Natural killer cell (primary cell): ENCODE data around the gene SLC35E1. TPM values are rescaled to one million over a fixed set of nuclear protein-coding genes. Genes with fewer than 3 reads are reported as not detected.

Experiments used
- ATAC-seq, 3 donors: fragments of 150-1000 bp in 2 of 3; fragments of 200-7000 bp in 1 of 3; cut with Tn5 transposase; 1 replicate in 1 of 3; 2 replicates in 2 of 3; pipeline ENCODE4 v1.10.0; 2021; ENCODE audit warnings: mild to moderate bottlenecking in 2 of 3, moderate library complexity in 2 of 3
- DNase-seq, 2 donors: peaks; one replicate each; pipeline versions ENCODE4 v3.0.0 to v3.0.0-alpha.2; 2013 to 2021; ENCODE audit warnings: mixed read lengths in 1 of 2
- H3K27ac ChIP-seq: one replicate; pipeline ENCODE4 v1.5.1; 2013; ENCODE audit warnings: mild to moderate bottlenecking, low read length
- H3K27me3 ChIP-seq: one replicate; pipeline ENCODE4 v1.6.1; 2013; ENCODE audit warnings: low read length; ENCODE audit not compliant: control insufficient read depth, insufficient read depth
- H3K36me3 ChIP-seq: one replicate; pipeline ENCODE4 v1.6.1; 2013; ENCODE audit warnings: low read length; ENCODE audit not compliant: control insufficient read depth, insufficient read depth
- H3K4me1 ChIP-seq: one replicate; pipeline ENCODE4 v1.6.1; 2013; ENCODE audit warnings: low read length; ENCODE audit not compliant: control insufficient read depth, insufficient read depth
- H3K4me3 ChIP-seq: one replicate; pipeline ENCODE4 v1.5.1; 2013; ENCODE audit warnings: low read length
- H3K9me3 ChIP-seq: one replicate; pipeline ENCODE4 v1.6.1; 2013; ENCODE audit warnings: low read length; ENCODE audit not compliant: control insufficient read depth, insufficient read depth
- H3K27ac Mint-ChIP-seq, 2 donors: one replicate each; pipeline ENCODE4 v1.8.0; 2022; ENCODE audit warnings: mild to moderate bottlenecking in 2 of 2, mixed read lengths in 2 of 2, moderate library complexity in 1 of 2
- H3K27me3 Mint-ChIP-seq, 2 donors: one replicate each; pipeline ENCODE4 v1.8.0; 2022; ENCODE audit warnings: low read depth in 2 of 2, mixed read lengths in 2 of 2
- H3K36me3 Mint-ChIP-seq: one replicate; pipeline ENCODE4 v1.8.0; 2022; ENCODE audit warnings: mixed read lengths
- H3K4me1 Mint-ChIP-seq, 2 donors: one replicate each; pipeline ENCODE4 v1.8.0; 2022; ENCODE audit warnings: mixed read lengths in 2 of 2
- H3K4me3 Mint-ChIP-seq: one replicate; pipeline ENCODE4 v1.8.0; 2022; ENCODE audit warnings: mild to moderate bottlenecking, moderate library complexity, mixed read lengths
- H3K9me3 Mint-ChIP-seq, 2 donors: one replicate each; pipeline ENCODE4 v1.8.0; 2022; ENCODE audit warnings: mixed read lengths in 2 of 2
- WGBS: methylation state at CpG from one replicate; pipeline ENCODE4 v1.1.7; 2013; ENCODE audit warnings: missing lambda C conversion rate; ENCODE audit not compliant: insufficient coverage; 5-methylcytosine and 5-hydroxymethylcytosine counted together
- intact Hi-C: fragments of 100-400 bp; cut with micrococcal nuclease; formaldehyde crosslinking; loops from one replicate; pipeline ENCODE4 v1.14.2; 2022
- total RNA-seq, 4 donors: library from RNA; stranded (reverse); fragments of 120-200 nt in 1 of 4; gene quantifications; one replicate each; pipeline versions ENCODE4 v1.2.3 to v1.2.4, GENCODE V29; 2013 to 2022
- TF ChIP-seq, protein P1 (sequence below): fragments of 200-600 bp; IDR thresholded peaks from one replicate; pipeline ENCODE4 v1.8.0; 2022; ENCODE audit warnings: antibody characterized with exemption

Gene SLC35E1
- total RNA-seq, 3 donors from 2014 or later (not counting 1 experiment from before 2014, with no cell fraction given) = 53.2 to 55.5 (median 54.2) TPM

DNA sequence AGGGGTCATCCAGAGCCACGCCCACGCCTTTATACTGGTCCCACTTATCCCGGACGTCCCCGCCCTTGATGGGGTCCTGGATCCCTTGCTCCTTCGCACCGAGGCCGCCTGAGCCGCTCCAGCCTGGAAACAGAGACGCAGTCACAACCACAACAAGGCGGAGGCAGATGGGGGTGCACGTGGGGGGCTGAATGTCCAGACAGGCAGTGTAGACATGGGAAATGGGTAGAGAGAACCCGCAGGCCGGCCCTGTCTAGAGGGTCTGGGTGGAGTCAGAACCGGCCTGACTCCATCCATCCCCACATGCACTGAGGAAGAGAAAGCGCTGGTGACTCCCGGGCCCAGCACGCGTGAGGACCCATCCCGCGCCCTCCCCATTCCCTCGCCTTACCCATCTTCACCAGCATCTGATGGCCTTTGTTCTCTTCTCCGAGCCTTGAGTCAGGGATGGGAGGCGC is 53.0 kb downstream of the SLC35E1 start:
- TF ChIP-seq, protein P1, sequence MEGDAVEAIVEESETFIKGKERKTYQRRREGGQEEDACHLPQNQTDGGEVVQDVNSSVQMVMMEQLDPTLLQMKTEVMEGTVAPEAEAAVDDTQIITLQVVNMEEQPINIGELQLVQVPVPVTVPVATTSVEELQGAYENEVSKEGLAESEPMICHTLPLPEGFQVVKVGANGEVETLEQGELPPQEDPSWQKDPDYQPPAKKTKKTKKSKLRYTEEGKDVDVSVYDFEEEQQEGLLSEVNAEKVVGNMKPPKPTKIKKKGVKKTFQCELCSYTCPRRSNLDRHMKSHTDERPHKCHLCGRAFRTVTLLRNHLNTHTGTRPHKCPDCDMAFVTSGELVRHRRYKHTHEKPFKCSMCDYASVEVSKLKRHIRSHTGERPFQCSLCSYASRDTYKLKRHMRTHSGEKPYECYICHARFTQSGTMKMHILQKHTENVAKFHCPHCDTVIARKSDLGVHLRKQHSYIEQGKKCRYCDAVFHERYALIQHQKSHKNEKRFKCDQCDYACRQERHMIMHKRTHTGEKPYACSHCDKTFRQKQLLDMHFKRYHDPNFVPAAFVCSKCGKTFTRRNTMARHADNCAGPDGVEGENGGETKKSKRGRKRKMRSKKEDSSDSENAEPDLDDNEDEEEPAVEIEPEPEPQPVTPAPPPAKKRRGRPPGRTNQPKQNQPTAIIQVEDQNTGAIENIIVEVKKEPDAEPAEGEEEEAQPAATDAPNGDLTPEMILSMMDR = no peak
- no peak overlapping the region for H3K4me3 Mint-ChIP-seq
- H3K27me3 Mint-ChIP-seq = no peaks in the 10 kb centered on the region
- H3K9me3 Mint-ChIP-seq = no peaks in the 10 kb centered on the region
- H3K9me3 ChIP-seq = no peaks in the 10 kb centered on the region
- no peaks in the 10 kb centered on the region for H3K27me3 ChIP-seq
- no peak overlapping the region for H3K4me3 ChIP-seq
- ATAC-seq (no peak), DNase-seq (no peak)
- peaks cover 62% of the 10 kb centered on the region for H3K36me3 ChIP-seq
- intact Hi-C loops = no loop called here
- 99% methylated on average over 24 of the region's 24 CpGs for WGBS
- peaks cover 7% of the 10 kb centered on the region in 2 donors for H3K4me1 Mint-ChIP-seq
- no peaks in the 10 kb centered on the region for H3K36me3 Mint-ChIP-seq
- peaks cover 13% of the 10 kb centered on the region for H3K4me1 ChIP-seq
- H3K27ac ChIP-seq = no peak overlapping the region
- no peak overlapping the region for H3K27ac Mint-ChIP-seq

DNA sequence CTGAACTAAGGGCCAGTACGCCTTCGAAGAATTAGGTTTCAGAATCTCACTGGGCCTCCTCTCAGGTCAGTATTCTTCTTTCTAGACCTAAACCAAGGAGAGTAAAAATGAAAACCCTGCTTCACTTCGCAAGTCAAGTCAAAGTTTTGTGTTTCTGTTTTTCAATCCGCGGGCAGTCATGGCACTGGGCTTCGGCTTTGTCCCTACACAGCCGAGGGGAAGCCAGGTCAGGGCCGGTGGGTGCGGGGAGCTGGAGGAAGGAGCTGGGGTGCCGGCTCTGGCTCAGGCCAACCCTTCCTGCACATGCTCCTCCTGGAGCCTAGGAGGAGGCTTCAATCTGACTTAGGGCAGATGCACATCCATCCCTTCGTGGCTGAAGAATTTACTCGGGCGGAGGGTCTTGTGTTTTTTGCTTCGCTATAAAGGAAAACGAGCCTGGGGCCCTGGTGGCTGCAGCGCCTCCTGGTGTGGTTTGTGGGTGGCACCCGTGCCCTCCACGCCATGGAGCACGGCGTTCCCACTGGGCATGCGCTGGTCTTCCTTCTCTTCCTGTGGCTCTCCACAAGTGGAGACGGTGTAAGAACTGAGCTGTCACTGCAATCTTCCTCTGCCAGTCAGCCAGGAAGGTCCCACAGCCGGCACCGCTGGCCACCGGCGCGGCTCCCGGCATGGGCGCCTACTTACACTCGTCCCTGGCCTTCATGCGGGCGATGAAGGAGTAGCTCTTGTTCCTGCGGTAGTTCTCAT is 53.6 kb downstream of the SLC35E1 start:
- H3K4me3 Mint-ChIP-seq = no peak overlapping the region
- H3K9me3 Mint-ChIP-seq = no peaks in the 10 kb centered on the region
- peaks cover 59% of the 10 kb centered on the region for H3K36me3 ChIP-seq
- no peak overlapping the region for H3K4me3 ChIP-seq
- DNase-seq (no peak), ATAC-seq (no peak)
- H3K4me1 Mint-ChIP-seq = peaks cover 7% of the 10 kb centered on the region in 2 donors
- no peaks in the 10 kb centered on the region for H3K9me3 ChIP-seq
- H3K27me3 Mint-ChIP-seq = no peaks in the 10 kb centered on the region
- peaks cover 13% of the 10 kb centered on the region for H3K4me1 ChIP-seq
- no peak overlapping the region for H3K27ac ChIP-seq
- H3K36me3 Mint-ChIP-seq = no peaks in the 10 kb centered on the region
- no peaks in the 10 kb centered on the region for H3K27me3 ChIP-seq
- H3K27ac Mint-ChIP-seq = no peak overlapping the region
- TF ChIP-seq, protein P1 = no peak
- WGBS = 91% methylated on average over 33 of the region's 33 CpGs
- intact Hi-C loops = no loop called here

DNA sequence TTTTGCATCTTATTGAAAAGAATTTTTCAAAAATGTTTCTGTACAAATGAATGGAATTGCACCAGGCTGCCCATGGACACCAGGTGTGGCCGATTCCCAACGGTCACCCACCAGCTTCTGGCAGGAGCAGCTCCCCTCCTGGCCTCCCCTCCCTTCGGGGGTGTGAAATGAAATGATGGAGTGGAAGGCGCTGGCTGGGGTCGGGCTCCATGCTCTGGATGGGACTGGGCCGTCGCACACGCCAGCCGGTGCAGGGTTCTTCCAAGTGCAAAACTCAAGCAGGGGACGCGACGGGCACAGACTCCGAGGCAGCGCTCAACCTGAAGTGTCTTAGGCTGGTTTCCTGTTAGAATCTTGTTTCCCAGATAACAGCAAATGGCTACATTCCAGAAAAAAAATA is 54.2 kb downstream of the SLC35E1 start:
- no peak for DNase-seq
- no peaks in the 10 kb centered on the region for H3K9me3 Mint-ChIP-seq
- no peaks in the 10 kb centered on the region for H3K36me3 Mint-ChIP-seq
- Histone ChIP-seq H3K4me1 (peaks cover 13% of the 10 kb centered on the region), H3K9me3 (no peaks in the 10 kb centered on the region), H3K27ac (no peak overlapping the region), H3K36me3 (peaks cover 53% of the 10 kb centered on the region), H3K27me3 (no peaks in the 10 kb centered on the region), H3K4me3 (no peak overlapping the region)
- no peak for ATAC-seq
- WGBS = 92% methylated on average over 14 of the region's 14 CpGs
- TF ChIP-seq, protein P1 = no peak
- H3K4me3 Mint-ChIP-seq = no peak overlapping the region
- intact Hi-C loops = no loop called here
- no peaks in the 10 kb centered on the region for H3K27me3 Mint-ChIP-seq
- H3K27ac Mint-ChIP-seq = no peak overlapping the region
- peaks cover 7% of the 10 kb centered on the region in 2 donors for H3K4me1 Mint-ChIP-seq
